ENCODE measurements around the gene THBD. TPM values are rescaled to one million over a fixed set of nuclear protein-coding genes. Genes with fewer than 3 reads are reported as not detected.
A peak's percentile ranks its signal among the peaks of the same experiment; 100 is the strongest.

THBD gene
- total RNA-seq, 1 donor from 2014 or later: 12.6 TPM

- Histone ChIP-seq H3K4me3 (ENCODE audit: low read depth, low read length) (peak overlapping the region; percentile 63), H3K27me3 (ENCODE audit: control insufficient read depth, insufficient read depth, low read length) (no peaks in the 10 kb centered on the region), H3K36me3 (ENCODE audit: control insufficient read depth, insufficient read depth, low read length) (peaks cover 9% of the 10 kb centered on the region)
- TF ChIP-seq, protein P1, sequence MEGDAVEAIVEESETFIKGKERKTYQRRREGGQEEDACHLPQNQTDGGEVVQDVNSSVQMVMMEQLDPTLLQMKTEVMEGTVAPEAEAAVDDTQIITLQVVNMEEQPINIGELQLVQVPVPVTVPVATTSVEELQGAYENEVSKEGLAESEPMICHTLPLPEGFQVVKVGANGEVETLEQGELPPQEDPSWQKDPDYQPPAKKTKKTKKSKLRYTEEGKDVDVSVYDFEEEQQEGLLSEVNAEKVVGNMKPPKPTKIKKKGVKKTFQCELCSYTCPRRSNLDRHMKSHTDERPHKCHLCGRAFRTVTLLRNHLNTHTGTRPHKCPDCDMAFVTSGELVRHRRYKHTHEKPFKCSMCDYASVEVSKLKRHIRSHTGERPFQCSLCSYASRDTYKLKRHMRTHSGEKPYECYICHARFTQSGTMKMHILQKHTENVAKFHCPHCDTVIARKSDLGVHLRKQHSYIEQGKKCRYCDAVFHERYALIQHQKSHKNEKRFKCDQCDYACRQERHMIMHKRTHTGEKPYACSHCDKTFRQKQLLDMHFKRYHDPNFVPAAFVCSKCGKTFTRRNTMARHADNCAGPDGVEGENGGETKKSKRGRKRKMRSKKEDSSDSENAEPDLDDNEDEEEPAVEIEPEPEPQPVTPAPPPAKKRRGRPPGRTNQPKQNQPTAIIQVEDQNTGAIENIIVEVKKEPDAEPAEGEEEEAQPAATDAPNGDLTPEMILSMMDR (IDR thresholded peaks at IDR 0.05; ENCODE audit: insufficient read depth, low read length, severe bottlenecking): no peak
- DNase-seq (ENCODE audit: low read depth): no peak
- peak; percentile 7 for FAIRE-seq
Observed at GRCh38 chr20:23046431-23046830, 3.0 kb downstream of the THBD start.

- Histone ChIP-seq H3K36me3 (ENCODE audit: control insufficient read depth, insufficient read depth, low read length) (peaks cover 9% of the 10 kb centered on the region), H3K4me3 (ENCODE audit: low read depth, low read length) (no peak overlapping the region), H3K27me3 (ENCODE audit: control insufficient read depth, insufficient read depth, low read length) (peaks cover 3% of the 10 kb centered on the region)
- no peak for DNase-seq (ENCODE audit: low read depth)
- TF ChIP-seq, protein P1 (IDR thresholded peaks at IDR 0.05; ENCODE audit: insufficient read depth, low read length, severe bottlenecking): no peak
- FAIRE-seq: no peak
Observed at GRCh38 chr20:23043376-23043775, 6.1 kb downstream of the THBD start.

- H3K27me3 ChIP-seq (ENCODE audit: control insufficient read depth, insufficient read depth, low read length): peaks cover 5% of the 10 kb centered on the region
- no peak for DNase-seq (ENCODE audit: low read depth)
- TF ChIP-seq, protein P1 (IDR thresholded peaks at IDR 0.05; ENCODE audit: insufficient read depth, low read length, severe bottlenecking): no peak
- H3K36me3 ChIP-seq (ENCODE audit: control insufficient read depth, insufficient read depth, low read length): peaks cover under 1% of the 10 kb centered on the region
- no peak for FAIRE-seq
- H3K4me3 ChIP-seq (ENCODE audit: low read depth, low read length): no peak overlapping the region
Observed at GRCh38 chr20:23042270-23042669, 7.2 kb downstream of the THBD start.

GRCh38 chr20:23039885-23040508 lies 9.5 kb downstream of the THBD start:
- FAIRE-seq (peak; percentile 89), DNase-seq (ENCODE audit: low read depth) (peak; percentile 59)
- peaks cover 11% of the 10 kb centered on the region for H3K27me3 ChIP-seq (ENCODE audit: control insufficient read depth, insufficient read depth, low read length)
- TF ChIP-seq, protein P1 (IDR thresholded peaks at IDR 0.05; ENCODE audit: insufficient read depth, low read length, severe bottlenecking): no peak
- no peaks in the 10 kb centered on the region for H3K36me3 ChIP-seq (ENCODE audit: control insufficient read depth, insufficient read depth, low read length)
- H3K4me3 ChIP-seq (ENCODE audit: low read depth, low read length): no peak overlapping the region

GRCh38 chr20:23039136-23039875 lies 10.2 kb downstream of the THBD start:
- no peak for FAIRE-seq
- Histone ChIP-seq H3K36me3 (ENCODE audit: control insufficient read depth, insufficient read depth, low read length) (no peaks in the 10 kb centered on the region), H3K4me3 (ENCODE audit: low read depth, low read length) (no peak overlapping the region), H3K27me3 (ENCODE audit: control insufficient read depth, insufficient read depth, low read length) (peaks cover 11% of the 10 kb centered on the region)
- TF ChIP-seq, protein P1 (IDR thresholded peaks at IDR 0.05; ENCODE audit: insufficient read depth, low read length, severe bottlenecking): no peak
- DNase-seq (ENCODE audit: low read depth): no peak
